ENCODE results near the gene EXOC3.

GRCh38 chr5:393846-394275 is 49.1 kb upstream of the EXOC3 start:
- TF ChIP-seq, protein P1, sequence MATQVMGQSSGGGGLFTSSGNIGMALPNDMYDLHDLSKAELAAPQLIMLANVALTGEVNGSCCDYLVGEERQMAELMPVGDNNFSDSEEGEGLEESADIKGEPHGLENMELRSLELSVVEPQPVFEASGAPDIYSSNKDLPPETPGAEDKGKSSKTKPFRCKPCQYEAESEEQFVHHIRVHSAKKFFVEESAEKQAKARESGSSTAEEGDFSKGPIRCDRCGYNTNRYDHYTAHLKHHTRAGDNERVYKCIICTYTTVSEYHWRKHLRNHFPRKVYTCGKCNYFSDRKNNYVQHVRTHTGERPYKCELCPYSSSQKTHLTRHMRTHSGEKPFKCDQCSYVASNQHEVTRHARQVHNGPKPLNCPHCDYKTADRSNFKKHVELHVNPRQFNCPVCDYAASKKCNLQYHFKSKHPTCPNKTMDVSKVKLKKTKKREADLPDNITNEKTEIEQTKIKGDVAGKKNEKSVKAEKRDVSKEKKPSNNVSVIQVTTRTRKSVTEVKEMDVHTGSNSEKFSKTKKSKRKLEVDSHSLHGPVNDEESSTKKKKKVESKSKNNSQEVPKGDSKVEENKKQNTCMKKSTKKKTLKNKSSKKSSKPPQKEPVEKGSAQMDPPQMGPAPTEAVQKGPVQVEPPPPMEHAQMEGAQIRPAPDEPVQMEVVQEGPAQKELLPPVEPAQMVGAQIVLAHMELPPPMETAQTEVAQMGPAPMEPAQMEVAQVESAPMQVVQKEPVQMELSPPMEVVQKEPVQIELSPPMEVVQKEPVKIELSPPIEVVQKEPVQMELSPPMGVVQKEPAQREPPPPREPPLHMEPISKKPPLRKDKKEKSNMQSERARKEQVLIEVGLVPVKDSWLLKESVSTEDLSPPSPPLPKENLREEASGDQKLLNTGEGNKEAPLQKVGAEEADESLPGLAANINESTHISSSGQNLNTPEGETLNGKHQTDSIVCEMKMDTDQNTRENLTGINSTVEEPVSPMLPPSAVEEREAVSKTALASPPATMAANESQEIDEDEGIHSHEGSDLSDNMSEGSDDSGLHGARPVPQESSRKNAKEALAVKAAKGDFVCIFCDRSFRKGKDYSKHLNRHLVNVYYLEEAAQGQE (IDR thresholded peaks at IDR 0.05; ENCODE audit: insufficient read depth in 1 of 2, low read depth in 2 of 2, low read length in 1 of 2) = no peak
- TF ChIP-seq, protein P2, sequence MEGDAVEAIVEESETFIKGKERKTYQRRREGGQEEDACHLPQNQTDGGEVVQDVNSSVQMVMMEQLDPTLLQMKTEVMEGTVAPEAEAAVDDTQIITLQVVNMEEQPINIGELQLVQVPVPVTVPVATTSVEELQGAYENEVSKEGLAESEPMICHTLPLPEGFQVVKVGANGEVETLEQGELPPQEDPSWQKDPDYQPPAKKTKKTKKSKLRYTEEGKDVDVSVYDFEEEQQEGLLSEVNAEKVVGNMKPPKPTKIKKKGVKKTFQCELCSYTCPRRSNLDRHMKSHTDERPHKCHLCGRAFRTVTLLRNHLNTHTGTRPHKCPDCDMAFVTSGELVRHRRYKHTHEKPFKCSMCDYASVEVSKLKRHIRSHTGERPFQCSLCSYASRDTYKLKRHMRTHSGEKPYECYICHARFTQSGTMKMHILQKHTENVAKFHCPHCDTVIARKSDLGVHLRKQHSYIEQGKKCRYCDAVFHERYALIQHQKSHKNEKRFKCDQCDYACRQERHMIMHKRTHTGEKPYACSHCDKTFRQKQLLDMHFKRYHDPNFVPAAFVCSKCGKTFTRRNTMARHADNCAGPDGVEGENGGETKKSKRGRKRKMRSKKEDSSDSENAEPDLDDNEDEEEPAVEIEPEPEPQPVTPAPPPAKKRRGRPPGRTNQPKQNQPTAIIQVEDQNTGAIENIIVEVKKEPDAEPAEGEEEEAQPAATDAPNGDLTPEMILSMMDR (IDR thresholded peaks at IDR 0.05) = no peak
- TF ChIP-seq POLR2AphosphoS5 (IDR thresholded peaks at IDR 0.05; ENCODE audit: low read depth, low read length) (no peak), SIN3A (IDR thresholded peaks at IDR 0.05; ENCODE audit: borderline replicate concordance, insufficient read depth, low read depth, low read length) (no peak), TCF7L2 (IDR thresholded peaks at IDR 0.05; ENCODE audit: low read depth, low read length) (no peak)
